ENCODE results near the gene UROC1. TPM values are rescaled to one million over a fixed set of nuclear protein-coding genes. Genes with fewer than 3 reads are reported as not detected.

Gene UROC1
- total and polyA plus RNA-seq, 2 donors: 0.07 to 0.38 TPM

- no peak for DNase-seq (ENCODE audit: low read depth in 6 of 9, low spot score in 9 of 9)
Observed at GRCh38 chr3:126501736-126502135, 15.8 kb downstream of the UROC1 start.

GRCh38 chr3:126501054-126501453, 16.5 kb downstream of the UROC1 start:
- Histone ChIP-seq H3K4me3 (ENCODE audit: low read length in 2 of 2) (no peak overlapping the region), H3K9me3 (ENCODE audit: control insufficient read depth in 2 of 2, insufficient read depth in 1 of 2, low read length in 1 of 2) (peaks cover 0 to 6% of the 10 kb centered on the region in 2 donors), H3K27me3 (ENCODE audit: control insufficient read depth in 2 of 2, insufficient read depth in 1 of 2, low read length in 1 of 2) (no peaks in the 10 kb centered on the region), H3K36me3 (ENCODE audit: control insufficient read depth in 2 of 2, insufficient read depth in 2 of 2, low read length in 1 of 2) (no peaks in the 10 kb centered on the region), H3K4me1 (ENCODE audit: control insufficient read depth in 2 of 2, insufficient read depth in 2 of 2, low read length in 2 of 2) (peaks cover 26 to 42% of the 10 kb centered on the region in 2 donors), H3K27ac (ENCODE audit: low read depth in 1 of 2, low read length in 1 of 2) (no peak overlapping the region)
- 86% methylated on average over 5 of the region's 5 CpGs for WGBS
- DNase-seq (ENCODE audit: low read depth in 6 of 9, low spot score in 9 of 9): no peak

More at GRCh38 chr3:126501736-126502135, 15.8 kb downstream of the UROC1 start:
- no peaks in the 10 kb centered on the region for H3K36me3 ChIP-seq (ENCODE audit: control insufficient read depth in 2 of 2, insufficient read depth in 2 of 2, low read length in 1 of 2)
- no peak overlapping the region for H3K4me3 ChIP-seq (ENCODE audit: low read length in 2 of 2)
- no peaks in the 10 kb centered on the region for H3K27me3 ChIP-seq (ENCODE audit: control insufficient read depth in 2 of 2, insufficient read depth in 1 of 2, low read length in 1 of 2)
- H3K4me1 ChIP-seq (ENCODE audit: control insufficient read depth in 2 of 2, insufficient read depth in 2 of 2, low read length in 2 of 2): peaks cover 26 to 35% of the 10 kb centered on the region in 2 donors
- WGBS: 92% methylated on average over 7 of the region's 7 CpGs
- H3K9me3 ChIP-seq (ENCODE audit: control insufficient read depth in 2 of 2, insufficient read depth in 1 of 2, low read length in 1 of 2): peaks cover 0 to 6% of the 10 kb centered on the region in 2 donors
- no peak overlapping the region for H3K27ac ChIP-seq (ENCODE audit: low read depth in 1 of 2, low read length in 1 of 2)

- WGBS: 97% methylated on average over 7 of the region's 7 CpGs
Observed at GRCh38 chr3:126500016-126500415, 17.6 kb downstream of the UROC1 start.

GRCh38 chr3:126499401-126499800, 18.2 kb downstream of the UROC1 start:
- Histone ChIP-seq H3K27ac (ENCODE audit: low read depth in 1 of 2, low read length in 1 of 2) (peak overlapping the region in 1 of 2 donors; percentile 89), H3K27me3 (ENCODE audit: control insufficient read depth in 2 of 2, insufficient read depth in 1 of 2, low read length in 1 of 2) (no peaks in the 10 kb centered on the region), H3K4me1 (ENCODE audit: control insufficient read depth in 2 of 2, insufficient read depth in 2 of 2, low read length in 2 of 2) (peaks cover 33 to 58% of the 10 kb centered on the region in 2 donors), H3K9me3 (ENCODE audit: control insufficient read depth in 2 of 2, insufficient read depth in 1 of 2, low read length in 1 of 2) (peaks cover 0 to 6% of the 10 kb centered on the region in 2 donors), H3K36me3 (ENCODE audit: control insufficient read depth in 2 of 2, insufficient read depth in 2 of 2, low read length in 1 of 2) (no peaks in the 10 kb centered on the region), H3K4me3 (ENCODE audit: low read length in 2 of 2) (no peak overlapping the region)
- WGBS: 96% methylated on average over 9 of the region's 9 CpGs
- DNase-seq (ENCODE audit: low read depth in 6 of 9, low spot score in 9 of 9): no peak

More at GRCh38 chr3:126500016-126500415, 17.6 kb downstream of the UROC1 start:
- peaks cover 0 to 6% of the 10 kb centered on the region in 2 donors for H3K9me3 ChIP-seq (ENCODE audit: control insufficient read depth in 2 of 2, insufficient read depth in 1 of 2, low read length in 1 of 2)
- DNase-seq (ENCODE audit: low read depth in 6 of 9, low spot score in 9 of 9): no peak
- no peak overlapping the region for H3K27ac ChIP-seq (ENCODE audit: low read depth in 1 of 2, low read length in 1 of 2)
- no peak overlapping the region for H3K4me3 ChIP-seq (ENCODE audit: low read length in 2 of 2)
- H3K4me1 ChIP-seq (ENCODE audit: control insufficient read depth in 2 of 2, insufficient read depth in 2 of 2, low read length in 2 of 2): peaks cover 29 to 52% of the 10 kb centered on the region in 2 donors
- no peaks in the 10 kb centered on the region for H3K36me3 ChIP-seq (ENCODE audit: control insufficient read depth in 2 of 2, insufficient read depth in 2 of 2, low read length in 1 of 2)
- H3K27me3 ChIP-seq (ENCODE audit: control insufficient read depth in 2 of 2, insufficient read depth in 1 of 2, low read length in 1 of 2): no peaks in the 10 kb centered on the region

GRCh38 chr3:126498929-126499328, 18.6 kb downstream of the UROC1 start:
- Histone ChIP-seq H3K4me1 (ENCODE audit: control insufficient read depth in 2 of 2, insufficient read depth in 2 of 2, low read length in 2 of 2) (peaks cover 36 to 63% of the 10 kb centered on the region in 2 donors), H3K9me3 (ENCODE audit: control insufficient read depth in 2 of 2, insufficient read depth in 1 of 2, low read length in 1 of 2) (peaks cover 0 to 6% of the 10 kb centered on the region in 2 donors), H3K4me3 (ENCODE audit: low read length in 2 of 2) (no peak overlapping the region), H3K36me3 (ENCODE audit: control insufficient read depth in 2 of 2, insufficient read depth in 2 of 2, low read length in 1 of 2) (no peaks in the 10 kb centered on the region), H3K27ac (ENCODE audit: low read depth in 1 of 2, low read length in 1 of 2) (peak overlapping the region in 1 of 2 donors; percentile 89), H3K27me3 (ENCODE audit: control insufficient read depth in 2 of 2, insufficient read depth in 1 of 2, low read length in 1 of 2) (no peaks in the 10 kb centered on the region)
- 55% methylated on average over 10 of the region's 10 CpGs for WGBS
- DNase-seq (ENCODE audit: low read depth in 6 of 9, low spot score in 9 of 9): peak in 3 of 9 donors; percentile 53 to 80 (median 62)

- WGBS: 77% methylated on average over 4 of the region's 4 CpGs
- Histone ChIP-seq H3K4me1 (ENCODE audit: control insufficient read depth in 2 of 2, insufficient read depth in 2 of 2, low read length in 2 of 2) (peaks cover 36 to 67% of the 10 kb centered on the region in 2 donors), H3K27me3 (ENCODE audit: control insufficient read depth in 2 of 2, insufficient read depth in 1 of 2, low read length in 1 of 2) (no peaks in the 10 kb centered on the region), H3K27ac (ENCODE audit: low read depth in 1 of 2, low read length in 1 of 2) (peak overlapping the region in 1 of 2 donors; percentile 89), H3K9me3 (ENCODE audit: control insufficient read depth in 2 of 2, insufficient read depth in 1 of 2, low read length in 1 of 2) (peaks cover 0 to 6% of the 10 kb centered on the region in 2 donors), H3K36me3 (ENCODE audit: control insufficient read depth in 2 of 2, insufficient read depth in 2 of 2, low read length in 1 of 2) (no peaks in the 10 kb centered on the region), H3K4me3 (ENCODE audit: low read length in 2 of 2) (no peak overlapping the region)
- DNase-seq (ENCODE audit: low read depth in 6 of 9, low spot score in 9 of 9): peak in 2 of 9 donors; percentile 44 to 57
Observed at GRCh38 chr3:126498461-126498860, 19.1 kb downstream of the UROC1 start.

GRCh38 chr3:126497956-126498355, 19.6 kb downstream of the UROC1 start:
- peak in 3 of 9 donors; percentile 36 to 63 (median 49) for DNase-seq (ENCODE audit: low read depth in 6 of 9, low spot score in 9 of 9)
- WGBS: 95% methylated on average over 6 of the region's 6 CpGs
- H3K36me3 ChIP-seq (ENCODE audit: control insufficient read depth in 2 of 2, insufficient read depth in 2 of 2, low read length in 1 of 2): no peaks in the 10 kb centered on the region
- no peak overlapping the region for H3K4me3 ChIP-seq (ENCODE audit: low read length in 2 of 2)
- H3K27ac ChIP-seq (ENCODE audit: low read depth in 1 of 2, low read length in 1 of 2): peak overlapping the region in 1 of 2 donors; percentile 89
- H3K27me3 ChIP-seq (ENCODE audit: control insufficient read depth in 2 of 2, insufficient read depth in 1 of 2, low read length in 1 of 2): no peaks in the 10 kb centered on the region
- peaks cover 0 to 6% of the 10 kb centered on the region in 2 donors for H3K9me3 ChIP-seq (ENCODE audit: control insufficient read depth in 2 of 2, insufficient read depth in 1 of 2, low read length in 1 of 2)
- H3K4me1 ChIP-seq (ENCODE audit: control insufficient read depth in 2 of 2, insufficient read depth in 2 of 2, low read length in 2 of 2): peaks cover 36 to 72% of the 10 kb centered on the region in 2 donors

GRCh38 chr3:126496894-126497850, 20.4 kb downstream of the UROC1 start:
- Histone ChIP-seq H3K9me3 (ENCODE audit: control insufficient read depth in 2 of 2, insufficient read depth in 1 of 2, low read length in 1 of 2) (peaks cover 0 to 11% of the 10 kb centered on the region in 2 donors), H3K36me3 (ENCODE audit: control insufficient read depth in 2 of 2, insufficient read depth in 2 of 2, low read length in 1 of 2) (no peaks in the 10 kb centered on the region), H3K4me1 (ENCODE audit: control insufficient read depth in 2 of 2, insufficient read depth in 2 of 2, low read length in 2 of 2) (peaks cover 36 to 80% of the 10 kb centered on the region in 2 donors), H3K27ac (ENCODE audit: low read depth in 1 of 2, low read length in 1 of 2) (peak overlapping the region; percentile 56 to 89), H3K27me3 (ENCODE audit: control insufficient read depth in 2 of 2, insufficient read depth in 1 of 2, low read length in 1 of 2) (no peaks in the 10 kb centered on the region), H3K4me3 (ENCODE audit: low read length in 2 of 2) (no peak overlapping the region)
- DNase-seq (ENCODE audit: low read depth in 6 of 9, low spot score in 9 of 9): peak in 3 of 9 donors; percentile 49 to 77 (median 59)
- 73% methylated on average over 21 of the region's 21 CpGs for WGBS

- Histone ChIP-seq H3K27ac (ENCODE audit: low read depth in 1 of 2, low read length in 1 of 2) (no peak overlapping the region), H3K4me1 (ENCODE audit: control insufficient read depth in 2 of 2, insufficient read depth in 2 of 2, low read length in 2 of 2) (peaks cover 36 to 94% of the 10 kb centered on the region in 2 donors), H3K27me3 (ENCODE audit: control insufficient read depth in 2 of 2, insufficient read depth in 1 of 2, low read length in 1 of 2) (no peaks in the 10 kb centered on the region), H3K9me3 (ENCODE audit: control insufficient read depth in 2 of 2, insufficient read depth in 1 of 2, low read length in 1 of 2) (peaks cover 0 to 11% of the 10 kb centered on the region in 2 donors), H3K4me3 (ENCODE audit: low read length in 2 of 2) (no peak overlapping the region), H3K36me3 (ENCODE audit: control insufficient read depth in 2 of 2, insufficient read depth in 2 of 2, low read length in 1 of 2) (no peaks in the 10 kb centered on the region)
- WGBS: 98% methylated on average over 8 of the region's 8 CpGs
- no peak for DNase-seq (ENCODE audit: low read depth in 6 of 9, low spot score in 9 of 9)
Observed at GRCh38 chr3:126495786-126496185, 21.8 kb downstream of the UROC1 start.

All from thymus (tissue), 11 donors.